ENCODE measurements around the gene NME8. TPM values are rescaled to one million over a fixed set of nuclear protein-coding genes. Genes with fewer than 3 reads are reported as not detected.
A peak's percentile ranks its signal among the peaks of the same experiment; 100 is the strongest.

The NME8 gene
- total and polyA plus RNA-seq, 9 donors = not detected

DNA sequence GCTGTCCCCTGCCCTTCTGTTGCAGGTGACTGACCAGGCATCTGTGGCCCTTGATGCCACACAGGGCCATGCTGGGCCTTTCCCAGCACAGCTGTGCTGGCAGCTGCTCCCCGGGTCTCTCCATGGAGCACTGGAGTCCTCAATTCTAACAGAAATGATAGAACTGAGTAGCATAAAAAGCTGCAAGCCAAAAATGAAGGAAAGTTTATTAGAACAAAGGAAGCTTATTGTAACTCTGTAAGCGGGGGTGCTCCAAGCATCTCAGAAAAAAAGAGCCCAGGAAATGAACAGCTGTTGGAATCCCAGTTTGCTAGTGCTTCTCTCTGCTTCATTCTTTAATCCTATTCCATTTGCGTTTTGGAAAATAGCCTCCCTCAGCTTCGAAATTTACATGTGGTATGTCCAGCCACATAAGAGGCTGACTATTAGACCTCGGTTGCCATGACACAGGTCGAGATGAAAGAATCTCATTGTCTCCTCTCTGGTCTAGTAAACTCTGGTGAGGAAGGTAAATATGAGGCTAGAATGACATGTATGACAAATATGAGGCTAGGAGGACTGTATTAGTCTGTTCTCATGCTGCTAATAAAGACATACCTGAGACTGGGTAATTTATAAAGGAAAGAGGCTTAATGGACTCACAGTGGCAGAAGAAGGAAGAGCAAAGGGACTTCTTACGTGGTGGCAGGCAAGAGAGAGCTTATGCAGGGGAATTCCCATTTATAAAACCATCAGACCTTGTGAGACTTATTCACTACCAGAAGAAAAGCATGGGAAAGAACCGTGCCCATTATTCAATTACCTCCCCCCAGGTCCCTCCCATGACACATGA lies 95.7 kb downstream of the NME8 start:
- H3K4me3 ChIP-seq = no peak overlapping the region
- no peaks in the 10 kb centered on the region for H3K27me3 ChIP-seq
- TF ChIP-seq, protein P1, sequence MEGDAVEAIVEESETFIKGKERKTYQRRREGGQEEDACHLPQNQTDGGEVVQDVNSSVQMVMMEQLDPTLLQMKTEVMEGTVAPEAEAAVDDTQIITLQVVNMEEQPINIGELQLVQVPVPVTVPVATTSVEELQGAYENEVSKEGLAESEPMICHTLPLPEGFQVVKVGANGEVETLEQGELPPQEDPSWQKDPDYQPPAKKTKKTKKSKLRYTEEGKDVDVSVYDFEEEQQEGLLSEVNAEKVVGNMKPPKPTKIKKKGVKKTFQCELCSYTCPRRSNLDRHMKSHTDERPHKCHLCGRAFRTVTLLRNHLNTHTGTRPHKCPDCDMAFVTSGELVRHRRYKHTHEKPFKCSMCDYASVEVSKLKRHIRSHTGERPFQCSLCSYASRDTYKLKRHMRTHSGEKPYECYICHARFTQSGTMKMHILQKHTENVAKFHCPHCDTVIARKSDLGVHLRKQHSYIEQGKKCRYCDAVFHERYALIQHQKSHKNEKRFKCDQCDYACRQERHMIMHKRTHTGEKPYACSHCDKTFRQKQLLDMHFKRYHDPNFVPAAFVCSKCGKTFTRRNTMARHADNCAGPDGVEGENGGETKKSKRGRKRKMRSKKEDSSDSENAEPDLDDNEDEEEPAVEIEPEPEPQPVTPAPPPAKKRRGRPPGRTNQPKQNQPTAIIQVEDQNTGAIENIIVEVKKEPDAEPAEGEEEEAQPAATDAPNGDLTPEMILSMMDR (IDR thresholded peaks at IDR 0.05) = no peak
- TF ChIP-seq POLR2A (IDR thresholded peaks at IDR 0.05) (no peak), EP300 (IDR thresholded peaks at IDR 0.05) (no peak)
- DNase-seq = peak in 2 of 5 donors; percentile 30 to 39
- no peaks in the 10 kb centered on the region for H3K36me3 ChIP-seq
- WGBS, 3 donors = 20 to 33% (median 33%) methylated on average over 8 of the region's 8 CpGs
- intact Hi-C loops (cut with DNase I) = no loop called here
- no peaks in the 10 kb centered on the region for H3K9me3 ChIP-seq
- H3K27ac ChIP-seq = peak overlapping the region; percentile 55 to 85
- peaks cover 19% of the 10 kb centered on the region for H3K4me1 ChIP-seq (ENCODE audit: insufficient read depth)

DNA sequence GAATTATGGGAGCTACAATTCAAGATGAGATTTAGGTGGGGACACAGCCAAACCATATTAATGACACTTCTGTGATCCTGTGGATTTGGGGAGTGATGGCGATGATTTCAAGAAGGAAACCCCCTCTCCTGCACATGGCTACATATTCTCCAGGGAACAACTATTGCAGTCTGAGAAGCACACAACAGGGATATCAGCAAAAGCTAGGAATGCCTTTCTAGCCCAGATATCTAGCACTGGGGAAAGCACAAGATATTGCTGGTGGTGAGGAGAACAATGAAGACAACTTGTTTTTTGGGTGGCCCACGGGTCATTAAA lies 96.3 kb downstream of the NME8 start:
- Histone ChIP-seq H3K27me3 (no peaks in the 10 kb centered on the region), H3K4me3 (no peak overlapping the region), H3K9me3 (no peaks in the 10 kb centered on the region), H3K27ac (peak overlapping the region in 1 of 2 donors; percentile 85), H3K36me3 (no peaks in the 10 kb centered on the region), H3K4me1 (ENCODE audit: insufficient read depth) (peaks cover 19% of the 10 kb centered on the region)
- WGBS, 3 donors = 45 to 65% (median 55%) methylated on average over 2 of the region's 2 CpGs
- DNase-seq = no peak
- TF ChIP-seq EP300 (IDR thresholded peaks at IDR 0.05) (no peak), POLR2A (IDR thresholded peaks at IDR 0.05) (no peak)
- TF ChIP-seq, protein P1 (IDR thresholded peaks at IDR 0.05) = no peak
- intact Hi-C loops (cut with DNase I) = no loop called here

DNA sequence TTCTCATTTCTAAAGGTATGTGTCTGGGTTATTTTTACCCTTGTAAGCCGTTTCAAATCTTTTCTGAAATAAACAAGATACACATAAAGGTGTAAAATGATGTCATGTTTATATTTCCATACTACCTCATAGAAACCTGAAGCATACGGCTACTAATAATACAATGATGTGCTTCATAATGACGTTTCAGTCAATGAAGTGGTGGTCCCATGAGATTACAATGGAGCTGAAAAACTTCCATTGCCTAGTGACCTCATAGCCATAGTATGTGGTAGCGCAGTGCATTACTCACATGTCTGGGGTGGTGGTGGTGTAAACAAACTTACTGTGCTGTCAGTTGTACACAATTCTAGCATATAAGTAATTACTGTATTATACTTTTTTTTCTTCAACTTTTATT lies 96.9 kb downstream of the NME8 start:
- H3K27me3 ChIP-seq = no peaks in the 10 kb centered on the region
- WGBS, 3 donors = 80% methylated on average over 4 of the region's 4 CpGs
- TF ChIP-seq POLR2A (IDR thresholded peaks at IDR 0.05) (no peak), EP300 (IDR thresholded peaks at IDR 0.05) (no peak)
- TF ChIP-seq, protein P1 (IDR thresholded peaks at IDR 0.05) = no peak
- no peak overlapping the region for H3K27ac ChIP-seq
- no peak overlapping the region for H3K4me3 ChIP-seq
- H3K4me1 ChIP-seq (ENCODE audit: insufficient read depth) = peaks cover 19% of the 10 kb centered on the region
- intact Hi-C loops (cut with DNase I) = no loop called here
- no peak for DNase-seq
- H3K9me3 ChIP-seq = no peaks in the 10 kb centered on the region
- no peaks in the 10 kb centered on the region for H3K36me3 ChIP-seq

DNA sequence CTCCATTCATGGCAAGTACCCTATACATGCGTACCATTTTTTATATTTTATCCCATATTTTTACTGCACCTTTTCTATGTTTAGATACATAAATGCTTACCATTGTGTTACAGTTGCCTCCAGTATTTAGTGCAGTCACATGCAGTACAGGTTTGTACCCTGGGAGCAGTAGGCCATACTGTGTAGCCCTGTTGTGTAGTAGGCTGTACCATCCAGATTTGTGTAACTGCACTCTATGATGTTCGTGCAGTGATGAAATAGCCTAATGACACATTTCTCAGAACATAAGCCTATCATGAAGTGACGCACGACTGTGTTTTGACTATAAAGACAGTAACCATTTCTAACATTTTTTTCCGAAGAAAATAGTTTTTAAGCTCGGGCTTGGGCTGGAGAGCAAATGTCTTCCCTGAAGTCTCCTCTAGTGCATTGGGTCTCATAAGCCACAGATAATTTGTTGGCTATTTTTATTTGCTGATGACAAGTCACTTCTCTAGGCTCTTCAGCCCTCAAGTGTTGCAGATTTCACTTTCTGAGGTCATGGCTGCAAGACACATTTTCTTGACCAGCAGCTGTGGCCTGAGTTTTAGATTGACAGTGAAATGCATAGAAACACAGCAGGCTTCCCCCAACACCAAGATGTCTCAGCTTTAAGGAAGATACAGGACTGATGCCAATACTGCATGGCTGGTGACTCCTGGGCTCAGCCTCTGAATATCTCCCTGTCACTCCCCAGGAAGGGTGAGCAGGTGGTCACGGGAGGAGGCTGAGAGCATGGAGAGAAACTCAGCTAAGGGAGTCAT lies 98.9 kb downstream of the NME8 start:
- 77 to 91% (median 87%) methylated on average over 7 of the region's 7 CpGs for WGBS, 3 donors
- Histone ChIP-seq H3K36me3 (no peaks in the 10 kb centered on the region), H3K4me1 (ENCODE audit: insufficient read depth) (peaks cover 16% of the 10 kb centered on the region), H3K27ac (no peak overlapping the region), H3K4me3 (no peak overlapping the region), H3K9me3 (no peaks in the 10 kb centered on the region), H3K27me3 (no peaks in the 10 kb centered on the region)
- no peak for DNase-seq
- intact Hi-C loops (cut with DNase I) = no loop called here
- TF ChIP-seq, protein P1 (IDR thresholded peaks at IDR 0.05) = no peak
- TF ChIP-seq EP300 (IDR thresholded peaks at IDR 0.05) (no peak), POLR2A (IDR thresholded peaks at IDR 0.05) (no peak)

All from ovary (tissue), 9 donors.